ENCODE results near the gene TINCR.
"Not testable (repeated sequence)": the region's sequence is repeated elsewhere in the genome, so short reads cannot be mapped to it uniquely, and the experiment has no call there.

TINCR gene

GRCh38 chr19:5567360-5567969 is at the start of gene TINCR:
TSS of gene TINCR (minus strand) at chr19:5567953.
- no peak for DNase-seq

- no peak for DNase-seq
Observed at GRCh38 chr19:5617080-5617479, 49.3 kb upstream of the TINCR start.

GRCh38 chr19:5615756-5616327 is 48.1 kb upstream of the TINCR start:
- no peak for DNase-seq

GRCh38 chr19:5612891-5613865 is 45.4 kb upstream of the TINCR start:
- DNase-seq, result no peak

GRCh38 chr19:5609881-5610448 is 42.2 kb upstream of the TINCR start:
- no peak for DNase-seq

GRCh38 chr19:5608766-5609165 is 41.0 kb upstream of the TINCR start:
- not testable (repeated sequence) for DNase-seq

GRCh38 chr19:5608291-5608690 is 40.5 kb upstream of the TINCR start:
- no peak for DNase-seq

- DNase-seq, result no peak
Observed at GRCh38 chr19:5607318-5608275, 39.8 kb upstream of the TINCR start.

- DNase-seq, result no peak
Observed at GRCh38 chr19:5605362-5605761, 37.6 kb upstream of the TINCR start.

GRCh38 chr19:5603626-5604025 is 35.9 kb upstream of the TINCR start:
- no peak for DNase-seq

- no peak for DNase-seq
Observed at GRCh38 chr19:5600797-5601196, 33.0 kb upstream of the TINCR start.

GRCh38 chr19:5595745-5596144 is 28.0 kb upstream of the TINCR start:
- DNase-seq, result no peak

- no peak for DNase-seq
Observed at GRCh38 chr19:5595129-5595528, 27.4 kb upstream of the TINCR start.

GRCh38 chr19:5594521-5594950 is 26.8 kb upstream of the TINCR start:
- DNase-seq, result no peak

- no peak for DNase-seq
Observed at GRCh38 chr19:5593343-5594255, 25.8 kb upstream of the TINCR start.

- DNase-seq, result no peak
Observed at GRCh38 chr19:5592531-5593342, 25.0 kb upstream of the TINCR start.

GRCh38 chr19:5591476-5591875 is 23.7 kb upstream of the TINCR start:
- DNase-seq, result no peak

- DNase-seq, result no peak
Observed at GRCh38 chr19:5590865-5591154, 23.1 kb upstream of the TINCR start.

- no peak for DNase-seq
Observed at GRCh38 chr19:5590151-5590864, 22.6 kb upstream of the TINCR start.
